Limb (tissue), 2 donors: Measurements from ENCODE around the gene ATP8A2.
A peak's percentile ranks its signal among the peaks of the same experiment; 100 is the strongest.

Source experiments
- DNase-seq, 2 donors: peaks; one replicate each; pipeline ENCODE4 v3.0.0-alpha.2; 2016; ENCODE audit errors: extremely low spot score in 2 of 2

Gene ATP8A2

GRCh38 chr13:25625414-25625813 is 253.6 kb downstream of the ATP8A2 start:
- no peak for DNase-seq

- peak in 1 of 2 donors; percentile 6 for DNase-seq
Observed at GRCh38 chr13:25630329-25630900, 258.6 kb downstream of the ATP8A2 start.

DNA sequence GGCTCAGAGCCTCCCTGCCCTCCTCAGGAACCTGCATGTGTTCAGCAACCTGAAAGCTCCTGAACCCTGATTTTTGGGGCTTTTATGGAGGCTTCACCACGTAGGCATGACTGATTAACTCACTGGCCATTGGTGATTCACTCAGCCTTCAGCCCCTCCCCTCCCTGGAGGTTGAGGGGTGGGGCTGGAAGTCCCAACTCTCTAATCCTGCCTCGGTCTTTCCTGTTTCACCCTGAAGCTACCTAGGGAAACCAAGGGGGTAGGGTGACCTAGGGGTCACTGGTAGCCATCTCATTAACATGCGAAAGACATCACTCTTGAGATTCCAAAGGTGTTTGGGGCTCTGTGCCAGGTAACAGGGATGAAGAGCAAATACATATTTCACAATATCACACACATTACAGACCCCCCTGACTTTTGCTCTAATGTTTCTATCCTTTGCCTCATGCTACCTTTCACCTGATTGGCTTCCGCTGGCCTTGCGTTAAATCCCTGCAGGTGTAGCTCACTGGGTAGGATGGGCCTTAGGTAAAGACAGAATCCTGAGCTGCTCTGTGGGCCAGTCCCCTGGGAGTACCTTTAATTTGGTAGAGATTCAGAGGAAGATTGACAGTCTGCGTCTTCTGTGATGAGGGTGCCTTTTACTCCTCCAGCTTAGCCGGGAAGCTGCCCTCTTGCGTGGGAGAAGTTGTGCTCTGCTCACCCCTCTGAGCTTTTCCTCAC is 260.6 kb downstream of the ATP8A2 start:
- no peak for DNase-seq

- DNase-seq, result no peak
Observed at GRCh38 chr13:25633093-25633492, 261.3 kb downstream of the ATP8A2 start.

GRCh38 chr13:25645681-25646080 is 273.9 kb downstream of the ATP8A2 start:
- no peak for DNase-seq

GRCh38 chr13:25649001-25649633 is 277.3 kb downstream of the ATP8A2 start:
- DNase-seq, result no peak

- DNase-seq, result no peak
Observed at GRCh38 chr13:25652764-25653163, 281.0 kb downstream of the ATP8A2 start.

DNA sequence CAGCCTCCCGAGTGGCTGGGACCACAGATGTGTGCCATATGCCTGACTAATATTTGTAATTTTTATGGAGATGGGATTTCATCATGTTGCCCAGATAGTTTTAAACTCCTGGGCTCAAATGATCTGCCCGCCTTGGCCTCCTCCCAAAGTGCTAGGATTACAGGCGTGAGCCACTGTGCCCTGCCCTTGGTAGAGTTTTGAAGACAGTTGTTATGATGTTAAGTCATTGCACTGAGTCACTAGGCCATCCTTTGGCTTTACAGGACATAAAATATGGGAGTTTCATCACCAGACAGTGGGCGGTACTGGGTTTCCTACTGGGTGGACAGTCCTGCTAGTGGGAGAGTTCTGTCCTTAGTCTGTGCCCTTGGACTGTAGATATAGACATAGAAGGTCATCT is 282.5 kb downstream of the ATP8A2 start:
- DNase-seq, result no peak

DNA sequence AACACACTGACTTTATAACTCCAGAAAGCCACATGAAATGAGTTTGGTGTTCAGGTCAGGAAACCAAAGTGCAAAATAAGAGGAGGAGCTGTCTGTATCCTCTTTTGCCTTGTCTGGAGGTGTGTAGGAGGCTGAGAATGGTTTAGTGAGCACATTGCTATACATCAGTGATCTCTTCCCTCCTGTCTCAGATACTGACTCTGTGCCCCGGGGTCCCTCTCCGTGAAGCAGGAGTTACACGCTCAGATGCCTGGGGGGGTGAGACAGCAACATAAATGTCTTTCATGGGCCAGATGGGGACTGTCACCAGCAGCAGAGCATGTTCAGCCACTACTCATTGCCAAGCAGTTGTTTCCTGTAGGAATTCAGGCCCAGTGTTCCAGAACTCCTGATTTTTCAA is 285.4 kb downstream of the ATP8A2 start:
- no peak for DNase-seq

- peak in 1 of 2 donors; percentile 18 for DNase-seq
Observed at GRCh38 chr13:25659091-25659795, 287.5 kb downstream of the ATP8A2 start.

- DNase-seq, result no peak
Observed at GRCh38 chr13:25660996-25661395, 289.2 kb downstream of the ATP8A2 start.

DNA sequence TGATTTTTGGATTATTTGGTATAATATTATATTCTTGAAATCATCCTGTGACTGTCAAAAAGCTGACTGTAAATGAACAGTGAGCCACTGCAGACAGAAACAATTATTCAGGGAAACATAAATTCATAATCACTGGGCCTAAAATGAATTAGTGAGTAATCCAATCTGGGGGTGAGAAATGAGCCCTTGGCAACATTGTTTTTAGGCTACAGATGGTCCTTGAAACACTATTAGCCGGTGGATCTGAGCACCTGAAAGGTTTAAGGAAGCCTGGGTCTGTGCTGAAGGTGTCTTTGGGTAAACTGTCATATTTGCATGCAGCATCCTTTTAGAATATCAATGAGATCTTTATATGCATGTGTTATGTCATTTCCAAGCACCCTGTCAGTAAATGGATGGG is 290.7 kb downstream of the ATP8A2 start:
- DNase-seq, result no peak

GRCh38 chr13:25668345-25668744 is 296.6 kb downstream of the ATP8A2 start:
- DNase-seq, result no peak

- DNase-seq, result no peak
Observed at GRCh38 chr13:25673711-25674110, 301.9 kb downstream of the ATP8A2 start.

DNA sequence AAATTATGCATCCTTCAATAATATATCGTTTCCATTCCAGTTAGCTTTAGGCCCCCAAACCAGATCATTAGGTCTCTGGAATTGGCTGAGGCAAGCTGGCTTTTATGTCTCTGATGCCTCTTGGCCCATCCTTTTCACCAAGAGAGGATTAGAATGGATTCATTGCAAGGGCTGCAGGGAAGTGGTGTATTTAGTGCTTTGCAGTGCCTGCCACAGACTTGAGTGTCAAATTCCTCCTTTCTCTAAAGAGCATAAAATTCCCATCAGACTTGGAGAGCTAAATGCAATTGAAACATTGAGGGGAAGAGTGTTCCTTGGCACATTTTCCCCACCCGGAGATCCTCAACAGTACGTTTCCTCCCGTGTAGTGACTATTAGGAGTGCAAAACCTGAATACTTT is 302.6 kb downstream of the ATP8A2 start:
- DNase-seq, result no peak

GRCh38 chr13:25675060-25675459 is 303.3 kb downstream of the ATP8A2 start:
- DNase-seq, result no peak

GRCh38 chr13:25677956-25678355 is 306.2 kb downstream of the ATP8A2 start:
- DNase-seq, result no peak

GRCh38 chr13:25678398-25678797 is 306.6 kb downstream of the ATP8A2 start:
- DNase-seq, result no peak

DNA sequence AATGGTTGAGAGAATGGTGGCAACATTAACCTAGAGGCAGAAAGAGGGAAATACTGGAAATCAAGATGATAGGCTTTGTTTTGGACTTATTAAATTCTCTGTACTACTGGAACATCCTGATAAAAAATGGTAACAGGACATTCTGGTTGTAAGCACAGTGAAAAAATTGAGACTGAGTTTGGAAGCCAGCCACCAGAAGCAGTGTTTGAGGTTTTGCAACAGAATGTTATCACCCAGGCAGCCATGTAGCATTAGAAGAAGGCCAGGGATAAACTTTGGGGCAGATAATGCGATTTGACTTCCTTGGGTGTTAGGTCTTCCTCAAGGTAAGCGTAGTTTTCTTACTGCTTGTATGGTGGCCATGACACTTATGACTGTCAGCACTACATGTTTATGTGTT is 307.4 kb downstream of the ATP8A2 start:
- DNase-seq, result no peak

GRCh38 chr13:25679936-25680335 is 308.2 kb downstream of the ATP8A2 start:
- no peak for DNase-seq

DNA sequence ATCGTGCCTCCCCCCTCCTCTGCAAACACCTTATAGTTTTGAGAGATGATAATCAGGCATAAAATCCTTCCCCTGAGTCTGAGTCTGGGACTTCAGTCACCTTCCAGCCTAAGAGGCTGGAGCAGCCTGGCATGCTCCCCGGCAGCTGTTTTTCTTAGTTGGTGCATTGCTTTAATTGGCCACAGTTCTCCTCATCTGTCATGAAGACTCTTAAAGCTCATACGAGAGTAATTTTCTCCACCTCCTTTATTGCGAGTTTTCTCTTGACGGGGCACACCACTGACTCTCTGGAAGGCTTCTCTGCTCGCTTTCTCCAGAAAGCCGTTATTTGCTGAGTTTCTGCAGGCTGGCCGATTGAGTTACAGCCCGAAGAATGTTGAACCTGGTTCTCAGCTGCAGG is 310.5 kb downstream of the ATP8A2 start:
- peak in 1 of 2 donors; percentile 33 for DNase-seq

DNA sequence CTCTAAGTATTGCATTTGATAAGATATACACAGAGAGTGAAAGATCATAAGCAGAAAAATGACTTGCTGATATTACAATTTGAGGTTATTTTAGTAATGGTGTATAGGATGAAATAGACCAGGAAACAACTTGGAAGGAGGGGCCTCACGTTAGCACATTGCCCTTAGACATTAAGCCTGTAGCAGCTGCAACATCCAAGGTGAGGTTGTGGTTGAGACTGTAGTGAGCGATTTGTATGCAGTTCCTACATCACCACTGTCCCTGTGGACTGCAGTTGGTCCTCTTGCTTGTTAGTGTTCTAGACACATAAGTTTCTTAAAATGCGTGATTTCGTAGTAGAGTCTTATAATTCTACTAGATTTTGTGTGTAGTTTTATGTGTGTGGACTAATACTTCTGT is 311.3 kb downstream of the ATP8A2 start:
- DNase-seq, result no peak
